Measurements from ENCODE around the gene RHPN2. TPM values are rescaled to one million over a fixed set of nuclear protein-coding genes. Genes with fewer than 3 reads are reported as not detected.
A peak's percentile ranks its signal among the peaks of the same experiment; 100 is the strongest.

Gene RHPN2
- total and polyA plus RNA-seq, 2 of the 13 experiments (the other 11 are each of a cell fraction or from before 2014, with no cell fraction given) = 20.3 to 48.0 TPM

GRCh38 chr19:33080761-33081681 is 16.3 kb upstream of the RHPN2 start, which contains the start of gene GPATCH1 (continued):
- TF ChIP-seq ZNF609 (CRISPR knock-in tag; IDR thresholded peaks at IDR 0.05; ENCODE audit: borderline replicate concordance) (peak; percentile 70; the same call in 1 of the 2 replicates), RCOR2 (CRISPR knock-in tag; IDR thresholded peaks at IDR 0.05) (0 out of 2 replicates have a peak, but pooled peaks have one; percentile 44), PHF5A (CRISPR knock-in tag; IDR thresholded peaks at IDR 0.05; ENCODE audit: low read depth, unreplicated experiment) (no peak), ZNF280D (CRISPR knock-in tag; IDR thresholded peaks at IDR 0.05) (peak; percentile 77; the same call in 1 of the 2 replicates), ZSCAN12 (CRISPR knock-in tag; IDR thresholded peaks at IDR 0.05) (no peak), ZNF235 (CRISPR knock-in tag; IDR thresholded peaks at IDR 0.05; ENCODE audit: borderline replicate concordance) (no peak), ZFP90 (CRISPR knock-in tag; IDR thresholded peaks at IDR 0.05; ENCODE audit: borderline replicate concordance) (peak; percentile 44; the same call in 1 of the 2 replicates), DMTF1 (CRISPR knock-in tag; IDR thresholded peaks at IDR 0.05) (no peak), NBN (conservative IDR thresholded peaks at IDR 0.05) (no peak), ATF7-NPFF (CRISPR knock-in tag; IDR thresholded peaks at IDR 0.05; ENCODE audit: low read depth) (peak; percentile 86; the same call in 1 of the 2 replicates), PBX3 (CRISPR knock-in tag; IDR thresholded peaks at IDR 0.05; ENCODE audit: borderline replicate concordance) (no peak), CEBPG (CRISPR knock-in tag; IDR thresholded peaks at IDR 0.05) (0 out of 2 replicates have a peak, but pooled peaks have one; percentile 20), ZNF879 (CRISPR knock-in tag; IDR thresholded peaks at IDR 0.05) (no peak), ZNF383 (CRISPR knock-in tag; IDR thresholded peaks at IDR 0.05; ENCODE audit: borderline replicate concordance) (peak; percentile 61; the same call in 1 of the 2 replicates), ETV6 (CRISPR knock-in tag; conservative IDR thresholded peaks at IDR 0.05) (peak; percentile 59; the same call in 1 of the 2 replicates), NFKB2 (CRISPR knock-in tag; IDR thresholded peaks at IDR 0.05; ENCODE audit: borderline replicate concordance) (peak; percentile 90; the same call in 1 of the 2 replicates)

All from HepG2 (cell line).